Mesenteric fat pad (tissue), 1 donor: ENCODE measurements around the gene TTYH2. TPM values are rescaled to one million over a fixed set of nuclear protein-coding genes. Genes with fewer than 3 reads are reported as not detected.

Experiments
- DNase-seq: peaks from one replicate; pipeline ENCODE4 v3.0.0-alpha.2; 2020; ENCODE audit warnings: low spot score
- total RNA-seq: library from RNA; stranded (reverse); fragmentation: NEBNext Ultra II Directional; extraction: Animal tissue kit (Norgen Biotek cat#: 25700); gene quantifications from one replicate; pipeline ENCODE4 v1.2.1, GENCODE V29; 2021
- donor health status: DM: yes; HTN: yes; CAD: no.

Gene TTYH2
- total RNA-seq, 1 donor from 2014 or later: 5.6 TPM

DNA sequence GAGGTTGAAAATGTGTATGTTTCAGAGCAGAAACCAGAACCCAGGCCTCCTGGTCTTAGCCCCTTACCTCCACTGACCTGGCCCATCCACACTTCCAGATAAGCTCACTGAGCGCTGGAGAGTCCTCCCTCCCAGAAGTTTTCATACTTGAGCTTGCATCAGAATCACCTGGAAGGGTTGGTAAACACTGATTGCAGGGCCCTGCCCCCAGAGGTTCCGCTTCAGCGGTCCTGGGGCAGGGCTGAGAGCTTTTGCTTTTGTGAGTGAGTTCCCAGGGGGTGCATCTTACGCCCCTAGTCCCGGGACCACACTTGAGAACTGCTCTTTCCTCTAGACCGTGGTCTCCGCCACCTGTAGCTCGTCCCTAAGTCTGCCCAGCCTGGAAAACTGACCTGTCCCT, 20.6 kb downstream of the TTYH2 start:
- no peak for DNase-seq

DNA sequence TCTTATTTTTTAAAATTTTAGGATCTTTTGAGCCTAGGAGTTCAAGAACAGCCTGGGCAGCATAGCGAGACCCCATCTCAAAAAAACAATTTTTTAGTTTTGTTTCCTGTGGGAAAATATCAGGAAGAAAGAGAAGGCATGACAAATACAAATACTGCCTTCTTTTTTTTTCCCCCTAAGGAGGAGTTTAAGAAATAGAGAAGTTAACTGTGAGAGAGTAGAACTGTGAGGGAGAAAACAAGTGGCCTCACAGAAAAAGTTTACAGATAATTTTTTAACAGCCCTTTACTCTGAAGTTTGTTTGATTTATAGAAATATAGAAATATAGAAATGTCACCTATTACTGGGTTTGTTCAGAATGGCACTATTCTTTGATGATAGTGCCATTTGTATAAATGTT, 21.1 kb downstream of the TTYH2 start:
- DNase-seq: no peak

DNA sequence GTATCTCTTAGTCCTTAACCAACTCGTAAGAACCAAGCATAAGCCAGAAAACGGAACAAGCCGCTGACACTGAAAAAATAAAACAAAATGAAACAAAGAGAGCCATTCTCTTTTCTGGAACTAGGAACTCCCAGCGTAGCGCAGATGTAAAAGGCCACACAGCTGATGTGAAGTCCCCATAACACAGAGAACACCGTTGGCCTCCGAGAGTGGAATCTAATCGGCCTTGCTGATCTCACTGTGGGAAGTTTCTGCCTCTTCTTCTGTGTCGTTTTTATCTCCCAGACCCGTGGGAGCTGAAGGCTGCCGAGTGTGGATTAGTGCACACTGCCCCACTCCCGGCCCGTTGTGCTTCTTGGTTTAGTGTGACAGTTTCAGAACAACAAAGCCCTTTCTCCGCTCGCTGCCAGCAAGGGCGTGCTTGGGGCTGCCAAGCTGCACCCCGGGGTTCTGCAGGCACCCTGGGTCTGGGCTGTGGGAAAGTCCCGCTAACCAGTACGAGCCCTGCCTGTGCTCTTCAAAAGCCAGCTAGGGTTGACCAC, 21.7 kb downstream of the TTYH2 start:
- no peak for DNase-seq

DNA sequence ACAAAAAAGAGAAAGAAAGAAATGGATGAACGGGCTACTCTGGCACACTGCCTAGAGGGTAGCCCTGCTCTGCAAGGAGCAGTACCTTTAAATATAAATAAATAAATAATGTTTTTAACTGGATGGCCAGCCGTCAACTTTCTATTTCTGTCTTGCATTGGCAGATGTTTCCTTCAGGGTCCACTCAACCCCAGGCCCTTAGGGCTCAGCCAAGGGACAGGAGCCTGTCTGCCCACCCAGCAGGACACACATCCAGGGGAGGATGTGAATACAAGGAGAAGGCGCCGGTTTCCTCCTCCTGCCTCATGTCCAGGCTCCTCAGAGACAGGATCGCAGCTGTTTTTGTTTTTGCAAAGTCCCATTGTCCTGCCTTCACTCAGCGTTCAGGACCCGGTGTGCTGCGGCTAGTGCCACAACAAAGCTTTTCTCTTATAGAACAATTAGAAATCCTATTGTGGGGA, 22.6 kb downstream of the TTYH2 start:
- no peak for DNase-seq

DNA sequence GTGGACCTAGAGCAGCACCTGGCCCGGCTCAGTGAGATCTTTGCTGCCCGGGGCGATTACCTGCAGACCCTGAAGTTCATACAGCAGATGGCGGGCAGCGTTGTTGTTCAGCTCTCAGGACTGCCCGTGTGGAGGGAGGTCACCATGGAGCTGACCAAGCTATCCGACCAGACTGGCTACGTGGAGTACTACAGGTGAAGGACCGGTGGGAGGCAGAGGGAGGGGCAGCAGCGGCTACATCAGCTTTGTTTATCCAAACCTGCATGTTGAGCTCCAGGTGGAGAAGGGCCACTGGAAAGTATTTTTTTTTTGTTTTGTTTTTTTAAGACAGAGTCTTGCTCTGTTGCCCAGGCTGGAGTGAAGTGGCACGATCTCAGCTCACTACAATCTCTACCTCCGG, 23.9 kb downstream of the TTYH2 start:
- no peak for DNase-seq

DNA sequence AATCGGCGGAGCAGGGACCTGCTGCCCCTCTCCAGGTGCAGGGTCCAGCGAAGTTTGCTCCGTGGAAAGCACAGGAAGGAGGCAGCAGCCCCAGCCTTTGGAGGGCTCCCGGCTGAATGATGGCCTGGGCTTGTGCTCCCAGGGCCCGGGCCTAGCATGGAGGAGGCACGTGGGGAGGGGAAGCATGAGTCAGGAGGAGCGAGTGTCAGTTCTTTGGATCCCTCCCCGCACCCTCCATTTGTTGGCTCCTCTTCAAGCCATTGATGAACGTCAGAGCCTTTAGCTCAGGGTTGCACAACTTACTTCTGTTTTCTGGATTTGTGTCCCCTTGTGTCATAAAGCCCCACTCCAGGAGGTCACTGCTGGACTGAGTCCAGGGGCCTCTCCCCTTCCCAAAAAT, 25.8 kb downstream of the TTYH2 start:
- DNase-seq: no peak

DNA sequence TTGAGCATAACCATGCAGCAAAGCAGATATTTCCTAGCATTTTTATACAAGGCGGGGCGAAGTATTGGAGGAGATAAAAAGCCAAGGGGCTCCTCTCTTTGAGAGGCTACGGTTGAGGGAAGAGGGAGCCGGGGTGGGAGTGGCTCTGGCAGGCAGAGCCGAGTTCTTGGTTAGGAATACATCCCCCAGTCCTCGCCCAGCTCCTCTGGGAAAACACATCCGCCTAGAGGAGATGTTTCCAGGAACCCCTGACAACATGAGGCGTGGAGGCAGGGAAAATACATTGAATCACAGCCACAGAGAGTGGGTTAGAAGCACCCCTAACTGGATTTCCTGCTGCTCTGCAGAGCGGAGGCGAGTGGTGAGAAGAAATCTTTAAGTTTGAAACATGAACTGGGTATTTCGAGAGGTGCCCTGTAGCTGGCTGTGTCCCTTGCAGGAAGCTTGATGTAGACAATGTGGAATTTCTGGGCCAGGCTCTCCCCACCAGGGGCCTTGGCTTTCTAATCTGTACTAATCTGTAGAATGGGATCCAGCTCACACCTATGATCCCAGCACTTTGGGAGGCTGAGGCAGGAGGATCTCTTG, 27.3 kb downstream of the TTYH2 start:
- DNase-seq: no peak

DNA sequence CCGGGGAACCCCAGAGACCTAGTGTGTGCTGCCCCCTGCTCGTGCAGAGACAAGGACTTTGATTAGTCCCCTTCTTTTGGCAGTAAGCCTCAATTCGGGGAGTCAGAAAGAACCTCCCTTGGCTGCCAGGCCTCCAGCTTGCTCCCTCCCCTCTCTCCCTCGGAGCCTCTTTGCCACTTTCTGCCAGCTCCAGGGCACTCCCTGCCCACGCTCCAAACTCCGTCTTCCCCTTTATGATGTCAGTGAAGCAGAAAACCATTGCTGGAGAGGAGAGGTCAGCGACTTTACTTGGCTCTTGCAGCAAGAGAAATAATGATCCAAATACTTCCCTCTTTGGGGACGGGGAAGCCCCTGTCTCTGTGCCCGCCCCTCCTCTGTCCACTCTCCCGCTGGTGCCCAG, 28.1 kb downstream of the TTYH2 start:
- no peak for DNase-seq

DNA sequence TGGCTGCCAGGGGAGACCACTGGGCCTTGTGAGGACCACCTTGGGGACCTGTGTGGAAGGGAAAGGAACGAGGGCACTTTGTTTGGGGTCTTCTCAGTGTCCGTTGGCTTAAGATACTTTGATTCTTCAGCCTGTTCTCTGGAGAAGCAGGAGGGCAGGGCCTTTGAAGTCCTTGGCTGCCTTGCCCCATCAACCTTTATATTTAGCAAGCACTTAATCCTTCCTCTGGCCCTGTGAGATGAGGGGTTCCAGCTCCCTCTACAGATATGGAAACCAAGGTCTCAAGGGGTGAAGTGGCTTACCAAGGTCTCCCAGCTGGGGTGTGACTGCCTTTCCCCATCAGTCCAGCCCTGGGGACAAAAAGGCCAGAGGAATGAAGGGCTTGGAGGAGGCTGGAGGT, 28.5 kb downstream of the TTYH2 start:
- no peak for DNase-seq

DNA sequence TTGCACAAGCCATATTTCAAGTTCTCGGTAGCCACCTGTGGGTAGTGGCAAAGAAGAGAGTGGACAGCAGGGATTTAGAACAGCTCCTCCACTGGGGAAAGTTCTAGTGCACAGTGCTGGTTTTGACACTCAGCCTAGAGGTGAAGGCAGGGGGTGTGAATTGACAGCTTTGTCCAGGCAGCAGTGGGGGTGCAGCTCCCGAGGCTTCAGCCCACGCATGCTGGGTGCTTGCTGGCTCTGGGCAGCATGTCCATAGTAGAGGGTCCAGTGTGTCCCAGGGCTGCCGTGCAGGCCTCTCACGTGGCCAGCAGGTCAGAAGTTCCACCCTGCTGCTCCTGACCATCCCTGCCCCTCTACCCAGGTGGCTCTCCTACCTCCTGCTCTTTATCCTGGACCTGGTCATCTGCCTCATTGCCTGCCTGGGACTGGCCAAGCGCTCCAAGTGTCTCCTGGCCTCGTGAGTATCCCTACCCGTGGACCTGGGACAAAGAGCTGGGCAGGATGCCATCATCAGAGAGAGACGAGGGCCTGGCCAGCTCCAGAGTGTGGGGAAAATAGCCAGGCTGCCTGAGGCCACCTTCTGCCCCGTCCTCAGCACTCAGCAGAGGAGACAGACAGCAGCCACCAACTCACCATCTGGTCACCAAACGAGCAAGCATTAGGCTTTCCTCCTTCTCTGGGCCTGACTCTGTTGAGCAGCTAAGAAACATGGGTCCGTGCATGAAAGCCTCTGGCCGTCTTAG, 29.8 kb downstream of the TTYH2 start:
- DNase-seq: no peak

DNA sequence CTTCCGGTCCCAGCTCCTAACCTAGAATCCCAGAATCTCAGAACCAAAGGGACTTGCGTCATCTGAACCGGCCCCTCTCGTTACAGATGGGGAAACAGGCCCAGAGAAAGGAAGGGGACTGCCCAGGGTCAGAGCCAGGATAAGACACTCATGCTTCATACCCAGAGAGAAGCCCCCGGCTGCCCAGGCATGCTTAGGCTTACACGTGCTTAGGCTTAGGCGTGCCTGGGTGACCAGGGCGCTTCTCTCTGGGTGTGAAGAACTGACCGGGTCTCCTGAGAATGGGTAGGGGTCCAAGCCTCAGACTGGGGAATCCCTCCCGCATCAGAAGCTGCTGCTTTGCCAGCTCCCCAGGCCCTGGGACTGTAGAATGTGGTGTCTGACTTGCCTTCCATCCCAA, 30.8 kb downstream of the TTYH2 start:
- DNase-seq: no peak

DNA sequence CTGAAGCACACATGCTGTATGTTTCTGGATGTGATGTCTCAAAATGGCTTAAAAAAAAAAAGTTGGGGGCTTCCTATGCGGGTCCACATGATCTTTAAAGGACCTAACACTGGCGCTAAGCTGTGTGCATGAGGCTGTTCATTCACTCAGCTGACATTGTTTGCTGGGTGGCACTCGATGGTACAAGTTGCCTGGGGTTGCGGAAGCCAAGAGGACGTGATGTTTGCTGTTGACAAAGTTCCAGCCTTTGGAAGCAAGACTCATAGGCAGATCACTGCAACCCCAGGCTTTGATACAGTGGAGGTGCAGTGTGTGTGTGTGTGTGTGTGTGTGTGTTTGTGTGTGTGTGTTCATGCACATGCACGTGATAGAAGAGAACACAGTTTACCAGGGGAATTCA, 31.2 kb downstream of the TTYH2 start:
- DNase-seq: no peak

DNA sequence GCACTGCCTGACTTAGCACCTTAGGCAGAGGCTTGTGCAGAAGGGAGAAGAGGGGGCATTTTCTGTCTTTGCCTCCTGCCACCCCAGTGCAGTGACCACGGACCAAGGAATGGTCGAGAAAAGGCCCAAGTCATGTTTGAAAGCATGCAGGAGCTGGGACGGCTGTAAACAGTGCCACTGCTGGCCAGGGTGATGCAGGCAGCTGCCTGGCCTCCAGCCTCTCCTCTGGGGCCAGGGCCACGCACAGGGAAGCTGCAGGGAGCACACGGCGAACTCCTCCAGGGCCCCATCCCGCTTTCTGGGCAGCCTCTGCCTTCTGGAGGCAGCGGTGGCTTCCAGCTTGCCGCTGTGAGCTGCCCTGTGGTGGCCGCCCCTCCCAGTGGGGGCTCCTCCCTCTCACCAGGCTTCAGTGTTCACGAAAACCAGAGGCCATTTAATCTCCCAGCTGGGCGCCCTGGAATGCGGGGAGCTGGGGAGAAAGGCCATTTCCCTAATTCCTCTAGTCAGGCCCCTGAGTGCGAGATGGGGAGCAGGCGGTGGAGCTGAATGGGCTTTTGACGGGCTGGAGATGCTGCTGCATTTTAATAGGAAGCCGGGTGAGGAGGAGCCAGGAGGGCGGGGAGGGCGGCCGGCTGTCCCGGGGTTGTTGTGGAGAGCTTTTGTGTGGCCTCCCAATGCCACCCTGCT, 31.9 kb downstream of the TTYH2 start:
- DNase-seq: no peak

DNA sequence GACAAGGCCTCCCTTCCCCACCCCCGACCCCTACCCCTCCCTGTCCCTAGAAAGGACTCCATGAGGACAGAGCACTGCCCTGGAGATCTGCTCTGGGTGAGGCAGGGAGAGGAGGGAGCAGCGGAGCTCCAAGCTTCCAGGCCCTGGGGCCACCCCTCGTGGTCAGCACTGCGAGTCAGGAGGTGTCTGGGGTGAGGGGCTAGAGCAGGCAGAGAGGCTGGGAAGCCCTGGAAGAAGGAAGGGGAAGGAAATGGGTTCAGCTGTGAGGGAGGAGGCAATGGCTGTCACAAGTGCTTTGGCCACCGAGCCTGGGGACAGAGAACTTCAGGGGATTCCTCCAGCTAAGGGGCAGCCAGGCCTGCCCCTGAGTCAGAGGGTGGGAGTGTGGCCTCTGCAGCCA, 32.5 kb downstream of the TTYH2 start:
- no peak for DNase-seq

DNA sequence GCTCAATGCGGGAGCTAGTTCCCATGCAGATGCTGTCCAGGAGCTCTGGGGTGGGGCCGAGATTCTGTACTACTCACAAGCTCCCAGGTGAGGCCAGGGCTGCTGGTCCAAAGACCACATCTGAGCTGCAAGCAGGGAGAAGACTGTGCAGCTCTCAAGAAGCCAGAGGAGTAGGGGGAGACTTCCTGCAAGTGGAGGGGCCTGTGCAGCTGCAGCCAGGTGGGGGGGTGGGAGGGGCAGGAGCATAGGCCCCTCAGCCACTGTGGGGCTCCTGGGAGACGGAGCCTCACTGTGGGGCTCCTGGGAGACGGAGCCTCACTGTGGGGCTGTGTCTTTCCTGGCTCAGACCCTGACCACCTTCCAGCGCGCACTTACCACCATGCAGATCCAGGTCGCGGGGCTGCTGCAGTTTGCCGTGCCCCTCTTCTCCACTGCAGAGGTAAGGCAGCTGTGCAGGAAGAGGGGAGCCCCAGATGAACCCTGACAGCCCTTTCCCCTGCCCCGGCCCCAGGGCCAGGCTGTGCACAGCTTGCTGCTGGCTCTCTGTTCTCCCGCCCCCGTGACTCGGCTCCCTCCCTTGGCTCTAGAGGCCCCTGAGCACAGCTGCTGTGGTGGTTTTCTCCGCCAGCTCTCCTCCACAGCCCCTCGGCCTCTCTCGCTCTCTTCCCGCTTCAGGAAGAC, 36.4 kb downstream of the TTYH2 start:
- no peak for DNase-seq

DNA sequence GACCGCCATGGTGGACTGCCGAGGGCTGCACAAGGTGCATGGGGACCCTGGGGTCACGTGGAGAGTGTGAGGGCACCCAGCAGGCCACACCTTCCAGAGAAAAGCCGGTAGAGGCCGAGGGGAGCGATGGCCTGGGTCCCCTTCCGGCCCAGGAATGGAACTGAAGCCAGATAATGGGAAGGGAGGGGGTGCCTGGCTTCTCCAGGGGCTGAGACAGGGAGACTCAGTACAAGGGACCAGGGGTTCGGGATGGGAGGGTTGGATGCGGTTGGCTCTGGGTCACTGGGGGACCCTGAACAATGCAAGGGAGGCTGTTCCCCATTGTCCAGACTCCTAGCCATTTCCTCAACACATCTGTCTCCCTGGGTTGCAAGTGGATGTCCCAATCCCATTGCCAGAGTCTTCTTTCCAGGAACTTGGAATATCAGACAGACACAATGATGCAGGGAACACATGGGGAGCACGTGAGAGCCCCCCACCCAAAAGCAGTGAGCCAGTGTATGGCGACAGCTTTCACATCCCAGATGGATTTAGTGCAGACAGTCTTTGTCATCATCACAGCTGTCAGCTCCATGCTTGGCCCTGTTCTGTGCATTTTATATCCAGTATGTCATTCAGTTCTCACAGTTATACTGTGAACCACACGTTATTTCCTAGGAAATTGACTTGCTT, 37.1 kb downstream of the TTYH2 start:
- no peak for DNase-seq

DNA sequence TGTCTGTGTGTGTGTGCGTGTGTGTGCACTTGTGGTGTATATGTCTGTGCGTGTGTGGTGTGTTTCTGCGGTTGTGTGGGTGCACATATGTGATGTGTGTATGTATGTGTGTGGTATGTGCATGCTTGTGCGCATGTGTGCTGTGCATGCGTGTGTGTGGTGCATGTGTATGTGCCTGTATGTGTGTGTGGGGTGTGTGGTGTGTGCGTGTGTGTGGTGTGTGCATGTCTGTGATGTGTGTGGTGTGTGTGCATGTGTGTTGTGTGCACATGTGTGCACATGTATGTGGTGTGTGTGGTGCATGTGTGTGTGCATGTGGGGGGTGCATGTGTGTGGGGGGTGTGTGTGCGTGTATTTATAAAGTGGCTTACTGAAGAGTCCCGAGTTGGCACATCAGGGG, 37.7 kb downstream of the TTYH2 start:
- no peak for DNase-seq

DNA sequence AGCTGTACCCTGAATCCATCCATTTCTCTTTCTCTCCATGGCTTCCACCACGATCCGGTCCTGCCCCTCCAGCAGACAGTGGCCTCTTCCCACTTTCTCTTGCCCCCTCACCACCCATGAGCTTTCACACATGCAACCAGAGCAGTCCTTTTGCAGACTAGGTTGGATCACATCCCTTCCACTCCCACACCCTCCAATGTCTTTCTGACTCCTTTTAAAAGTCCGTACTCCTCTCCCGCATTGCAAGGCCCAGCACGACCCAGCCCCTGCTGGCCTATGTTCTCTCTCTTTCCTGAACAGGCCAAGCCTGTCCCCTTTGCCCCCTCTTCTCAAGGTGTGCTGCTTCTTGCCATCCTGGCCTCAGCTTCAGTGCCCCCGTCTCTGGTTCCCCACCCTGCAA, 38.2 kb downstream of the TTYH2 start:
- DNase-seq: no peak

DNA sequence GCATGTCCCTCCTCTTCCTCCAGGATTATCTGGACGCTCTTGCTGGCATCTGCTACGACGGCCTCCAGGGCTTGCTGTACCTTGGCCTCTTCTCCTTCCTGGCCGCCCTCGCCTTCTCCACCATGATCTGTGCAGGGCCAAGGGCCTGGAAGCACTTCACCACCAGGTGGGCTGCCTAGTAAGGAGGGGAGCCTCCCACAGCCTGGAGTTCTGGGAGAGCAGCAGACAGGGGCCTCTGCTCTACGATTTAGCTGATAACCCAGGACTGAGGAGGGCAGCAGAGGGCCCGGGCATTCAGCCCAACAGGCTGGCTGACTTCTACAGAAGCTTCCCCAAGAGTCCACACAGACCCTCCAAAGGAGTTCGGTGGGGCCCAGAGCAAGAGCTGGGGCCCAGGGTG, 38.8 kb downstream of the TTYH2 start:
- no peak for DNase-seq

DNA sequence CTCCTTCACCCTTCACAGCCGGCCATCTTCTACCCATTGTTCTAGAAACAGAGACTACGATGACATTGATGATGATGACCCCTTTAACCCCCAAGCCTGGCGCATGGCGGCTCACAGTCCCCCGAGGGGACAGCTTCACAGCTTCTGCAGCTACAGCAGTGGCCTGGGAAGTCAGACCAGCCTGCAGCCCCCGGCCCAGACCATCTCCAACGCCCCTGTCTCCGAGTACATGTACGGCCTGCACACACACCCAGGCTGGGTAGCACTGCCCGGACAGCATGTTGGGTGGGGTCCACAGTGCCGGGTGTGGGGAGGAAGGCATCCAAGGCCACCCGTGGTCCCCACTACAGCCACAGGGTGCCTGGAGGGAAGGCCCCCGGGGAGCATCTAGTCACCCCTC, 39.7 kb downstream of the TTYH2 start:
- DNase-seq: no peak

DNA sequence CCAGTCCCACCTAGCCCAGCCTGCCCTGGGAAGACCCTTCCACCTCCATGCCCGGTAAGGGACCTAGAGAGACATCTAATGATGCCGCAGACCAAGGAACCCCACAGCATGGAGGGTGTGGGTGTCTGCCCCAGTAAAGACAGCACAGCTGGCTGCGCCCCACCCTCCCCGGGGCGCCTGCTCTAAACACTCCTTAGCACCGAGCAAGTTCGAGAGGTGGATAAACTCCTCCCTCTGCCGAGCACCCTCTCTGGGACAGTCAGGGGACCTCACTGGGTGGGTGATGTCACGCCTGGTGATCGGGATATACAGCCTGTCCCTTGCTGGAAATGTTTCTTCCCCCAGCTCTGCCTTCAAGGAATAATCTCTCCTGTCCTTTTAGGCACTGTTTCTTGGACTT, 43.9 kb downstream of the TTYH2 start:
- no peak for DNase-seq
